Measurements from ENCODE around the gene PDCD1.

The PDCD1 gene

DNA sequence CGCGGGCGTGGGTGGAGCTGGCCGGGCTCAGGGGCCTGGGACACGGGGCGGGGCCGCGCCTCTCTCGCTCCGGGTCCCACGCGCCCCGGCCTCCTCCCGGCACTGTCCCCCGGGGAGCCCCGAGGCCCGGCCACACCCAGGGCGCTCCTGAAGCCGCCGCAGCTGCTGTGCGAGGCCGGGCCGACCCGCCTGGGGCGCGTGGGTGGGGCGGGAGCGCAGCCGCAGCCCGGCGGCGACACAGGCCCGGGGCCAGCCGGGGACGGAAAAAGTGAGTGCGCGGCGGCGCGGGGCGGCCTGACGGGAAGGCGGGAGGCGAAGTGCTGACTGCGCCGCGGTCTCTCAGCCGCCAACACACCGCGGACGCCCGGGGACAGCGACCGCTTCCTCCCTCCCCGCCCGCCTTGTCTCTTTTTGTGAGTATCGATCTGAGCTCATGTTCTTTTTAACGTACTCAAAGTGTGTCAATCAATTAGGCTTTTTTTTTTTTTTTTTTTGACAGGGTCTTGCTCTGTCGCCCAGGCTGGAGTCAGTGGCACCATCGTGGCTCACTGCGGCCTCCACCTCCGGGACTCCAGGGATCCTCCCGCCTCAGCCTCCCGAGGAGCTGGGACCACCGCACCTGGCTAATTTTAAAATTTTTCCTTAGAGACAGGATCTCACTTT lies 14.5 kb downstream of the PDCD1 start:
- Histone ChIP-seq H3K4me3 (replicated peaks; ENCODE audit: insufficient read depth, low read length) (no peak overlapping the region), H3K27ac (replicated peaks) (no peak overlapping the region), H3K27me3 (ENCODE audit: insufficient read depth, poor library complexity, severe bottlenecking) (peaks cover 6% of the 10 kb centered on the region)
- TF ChIP-seq, protein P1, sequence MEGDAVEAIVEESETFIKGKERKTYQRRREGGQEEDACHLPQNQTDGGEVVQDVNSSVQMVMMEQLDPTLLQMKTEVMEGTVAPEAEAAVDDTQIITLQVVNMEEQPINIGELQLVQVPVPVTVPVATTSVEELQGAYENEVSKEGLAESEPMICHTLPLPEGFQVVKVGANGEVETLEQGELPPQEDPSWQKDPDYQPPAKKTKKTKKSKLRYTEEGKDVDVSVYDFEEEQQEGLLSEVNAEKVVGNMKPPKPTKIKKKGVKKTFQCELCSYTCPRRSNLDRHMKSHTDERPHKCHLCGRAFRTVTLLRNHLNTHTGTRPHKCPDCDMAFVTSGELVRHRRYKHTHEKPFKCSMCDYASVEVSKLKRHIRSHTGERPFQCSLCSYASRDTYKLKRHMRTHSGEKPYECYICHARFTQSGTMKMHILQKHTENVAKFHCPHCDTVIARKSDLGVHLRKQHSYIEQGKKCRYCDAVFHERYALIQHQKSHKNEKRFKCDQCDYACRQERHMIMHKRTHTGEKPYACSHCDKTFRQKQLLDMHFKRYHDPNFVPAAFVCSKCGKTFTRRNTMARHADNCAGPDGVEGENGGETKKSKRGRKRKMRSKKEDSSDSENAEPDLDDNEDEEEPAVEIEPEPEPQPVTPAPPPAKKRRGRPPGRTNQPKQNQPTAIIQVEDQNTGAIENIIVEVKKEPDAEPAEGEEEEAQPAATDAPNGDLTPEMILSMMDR (IDR thresholded peaks at IDR 0.05; ENCODE audit: insufficient read depth, low read length), result no peak
- TF ChIP-seq, protein P2, sequence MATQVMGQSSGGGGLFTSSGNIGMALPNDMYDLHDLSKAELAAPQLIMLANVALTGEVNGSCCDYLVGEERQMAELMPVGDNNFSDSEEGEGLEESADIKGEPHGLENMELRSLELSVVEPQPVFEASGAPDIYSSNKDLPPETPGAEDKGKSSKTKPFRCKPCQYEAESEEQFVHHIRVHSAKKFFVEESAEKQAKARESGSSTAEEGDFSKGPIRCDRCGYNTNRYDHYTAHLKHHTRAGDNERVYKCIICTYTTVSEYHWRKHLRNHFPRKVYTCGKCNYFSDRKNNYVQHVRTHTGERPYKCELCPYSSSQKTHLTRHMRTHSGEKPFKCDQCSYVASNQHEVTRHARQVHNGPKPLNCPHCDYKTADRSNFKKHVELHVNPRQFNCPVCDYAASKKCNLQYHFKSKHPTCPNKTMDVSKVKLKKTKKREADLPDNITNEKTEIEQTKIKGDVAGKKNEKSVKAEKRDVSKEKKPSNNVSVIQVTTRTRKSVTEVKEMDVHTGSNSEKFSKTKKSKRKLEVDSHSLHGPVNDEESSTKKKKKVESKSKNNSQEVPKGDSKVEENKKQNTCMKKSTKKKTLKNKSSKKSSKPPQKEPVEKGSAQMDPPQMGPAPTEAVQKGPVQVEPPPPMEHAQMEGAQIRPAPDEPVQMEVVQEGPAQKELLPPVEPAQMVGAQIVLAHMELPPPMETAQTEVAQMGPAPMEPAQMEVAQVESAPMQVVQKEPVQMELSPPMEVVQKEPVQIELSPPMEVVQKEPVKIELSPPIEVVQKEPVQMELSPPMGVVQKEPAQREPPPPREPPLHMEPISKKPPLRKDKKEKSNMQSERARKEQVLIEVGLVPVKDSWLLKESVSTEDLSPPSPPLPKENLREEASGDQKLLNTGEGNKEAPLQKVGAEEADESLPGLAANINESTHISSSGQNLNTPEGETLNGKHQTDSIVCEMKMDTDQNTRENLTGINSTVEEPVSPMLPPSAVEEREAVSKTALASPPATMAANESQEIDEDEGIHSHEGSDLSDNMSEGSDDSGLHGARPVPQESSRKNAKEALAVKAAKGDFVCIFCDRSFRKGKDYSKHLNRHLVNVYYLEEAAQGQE (IDR thresholded peaks at IDR 0.05; ENCODE audit: insufficient replicate concordance, low read depth), result no peak
- TF ChIP-seq SPI1 (IDR thresholded peaks at IDR 0.05; ENCODE audit: borderline replicate concordance, low read depth), result peak; percentile 37; the same call in 1 of the 2 replicates
- TF ChIP-seq POLR2AphosphoS5 (IDR thresholded peaks at IDR 0.05; ENCODE audit: low read depth), result no peak
- no peak for TF ChIP-seq GABPA (IDR thresholded peaks at IDR 0.05; ENCODE audit: low read depth)
- peak; percentile 59 to 62 for DNase-seq (ENCODE audit: low read depth in 1 of 2, low spot score in 1 of 2)

DNA sequence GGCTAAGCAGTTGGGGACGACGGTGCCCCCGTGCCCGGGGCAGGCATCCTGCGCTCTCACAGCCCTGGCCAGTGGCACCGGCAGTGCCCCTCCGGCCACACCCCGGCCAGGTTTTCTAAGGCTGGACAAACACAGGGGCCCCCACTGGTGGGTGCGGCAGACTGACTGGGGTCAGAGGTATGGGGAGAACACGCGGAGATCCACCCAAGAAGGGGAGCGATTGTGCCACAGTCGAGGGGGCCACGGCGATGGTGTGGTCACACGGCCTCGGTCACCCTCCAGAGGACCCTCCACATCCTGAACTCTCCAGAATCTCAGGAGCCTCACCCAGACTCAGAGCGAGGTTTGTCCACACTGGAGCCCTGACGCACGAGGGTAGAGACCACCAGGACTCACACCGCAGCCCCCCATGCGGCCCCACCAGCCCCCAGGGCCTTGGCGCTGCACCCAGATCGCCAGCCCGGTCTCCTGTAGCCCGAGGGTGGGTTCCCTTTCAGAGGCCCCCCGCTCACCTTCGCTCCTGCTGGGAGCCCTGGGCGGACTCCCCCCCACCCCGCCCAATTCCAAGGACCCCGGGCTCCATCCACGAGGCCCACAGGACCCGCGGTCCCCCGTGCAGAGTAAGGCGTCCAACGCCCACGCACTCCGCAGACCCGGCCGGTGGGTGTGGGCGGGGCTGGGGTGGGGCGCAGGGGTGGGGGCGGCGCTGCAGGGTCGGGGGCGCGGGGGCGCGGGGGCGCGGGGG lies 15.2 kb downstream of the PDCD1 start:
- Histone ChIP-seq H3K27ac (replicated peaks) (no peak overlapping the region), H3K27me3 (ENCODE audit: insufficient read depth, poor library complexity, severe bottlenecking) (peaks cover 6% of the 10 kb centered on the region), H3K4me3 (replicated peaks; ENCODE audit: insufficient read depth, low read length) (no peak overlapping the region; the same call in 1 of the 2 replicates)
- DNase-seq (ENCODE audit: low read depth in 1 of 2, low spot score in 1 of 2), result no peak
- TF ChIP-seq, protein P1 (IDR thresholded peaks at IDR 0.05; ENCODE audit: insufficient read depth, low read length), result no peak
- TF ChIP-seq SPI1 (IDR thresholded peaks at IDR 0.05; ENCODE audit: borderline replicate concordance, low read depth) (no peak), POLR2AphosphoS5 (IDR thresholded peaks at IDR 0.05; ENCODE audit: low read depth) (no peak), GABPA (IDR thresholded peaks at IDR 0.05; ENCODE audit: low read depth) (no peak)
- TF ChIP-seq, protein P2 (IDR thresholded peaks at IDR 0.05; ENCODE audit: insufficient replicate concordance, low read depth), result no peak

DNA sequence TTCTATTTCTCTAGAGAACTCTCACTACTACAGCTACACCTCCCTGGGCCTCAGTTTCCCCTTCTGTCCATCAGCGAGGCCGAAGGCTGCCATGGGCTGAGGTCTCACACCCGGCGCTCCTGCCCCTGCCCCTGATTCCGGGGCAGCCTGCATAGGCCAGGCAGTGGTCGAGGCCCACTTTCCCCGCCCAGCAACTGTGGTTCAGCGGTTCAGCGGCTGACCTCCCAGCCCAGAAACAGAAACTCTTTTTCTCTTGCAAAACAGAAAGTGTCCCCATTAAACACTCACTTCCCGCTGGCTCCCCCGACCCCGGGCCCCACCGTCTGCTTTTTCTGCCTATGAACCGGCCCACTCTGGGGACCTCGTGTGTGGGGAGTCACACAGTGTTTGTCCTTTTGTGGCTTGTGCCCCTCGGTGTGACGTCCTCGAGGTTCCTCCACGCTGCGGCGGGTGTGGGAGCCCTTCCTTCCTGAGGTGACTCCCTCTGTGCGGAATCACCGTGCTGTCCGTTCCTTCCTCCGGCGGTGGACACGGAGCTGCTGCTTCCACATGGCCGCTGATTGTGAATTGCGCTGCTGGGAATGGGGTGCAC lies 16.0 kb downstream of the PDCD1 start:
- Histone ChIP-seq H3K4me3 (replicated peaks; ENCODE audit: insufficient read depth, low read length) (peak overlapping the region; percentile 1; the same call in 1 of the 2 replicates), H3K27ac (replicated peaks) (no peak overlapping the region), H3K27me3 (ENCODE audit: insufficient read depth, poor library complexity, severe bottlenecking) (peaks cover 10% of the 10 kb centered on the region)
- DNase-seq (ENCODE audit: low read depth in 1 of 2, low spot score in 1 of 2), result peak; percentile 46 to 58
- TF ChIP-seq SPI1 (IDR thresholded peaks at IDR 0.05; ENCODE audit: borderline replicate concordance, low read depth), result no peak
- TF ChIP-seq, protein P2 (IDR thresholded peaks at IDR 0.05; ENCODE audit: insufficient replicate concordance, low read depth), result no peak
- peak; percentile 17; the same call in 1 of the 2 replicates for TF ChIP-seq POLR2AphosphoS5 (IDR thresholded peaks at IDR 0.05; ENCODE audit: low read depth)
- TF ChIP-seq GABPA (IDR thresholded peaks at IDR 0.05; ENCODE audit: low read depth), result no peak

Measured in HL-60 (cell line).